Measurements from ENCODE around the gene PPP1R37.

The PPP1R37 gene

DNA sequence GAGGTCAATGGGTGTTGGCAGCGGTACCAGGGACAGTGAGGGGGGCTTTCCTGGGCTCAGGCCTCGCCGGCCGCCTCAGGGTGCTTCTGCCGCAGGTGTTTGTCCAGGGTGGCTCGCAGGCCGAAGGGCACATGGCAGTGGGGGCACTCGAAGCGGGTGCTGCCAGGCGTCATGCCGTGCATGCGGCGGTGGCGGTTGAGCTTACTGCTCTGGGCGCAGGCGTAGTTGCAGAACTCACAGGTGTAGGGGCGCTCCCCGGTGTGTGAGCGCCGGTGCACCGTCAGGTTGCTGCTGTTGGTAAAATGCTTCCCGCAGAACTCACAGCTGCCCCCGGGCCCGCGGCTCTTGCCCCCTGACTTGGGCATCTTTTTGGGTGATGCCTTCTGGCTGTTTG is 21.4 kb upstream of the PPP1R37 start:
- no peak for TF ChIP-seq ZFX (IDR thresholded peaks at IDR 0.05)
- TF ChIP-seq, protein P1, sequence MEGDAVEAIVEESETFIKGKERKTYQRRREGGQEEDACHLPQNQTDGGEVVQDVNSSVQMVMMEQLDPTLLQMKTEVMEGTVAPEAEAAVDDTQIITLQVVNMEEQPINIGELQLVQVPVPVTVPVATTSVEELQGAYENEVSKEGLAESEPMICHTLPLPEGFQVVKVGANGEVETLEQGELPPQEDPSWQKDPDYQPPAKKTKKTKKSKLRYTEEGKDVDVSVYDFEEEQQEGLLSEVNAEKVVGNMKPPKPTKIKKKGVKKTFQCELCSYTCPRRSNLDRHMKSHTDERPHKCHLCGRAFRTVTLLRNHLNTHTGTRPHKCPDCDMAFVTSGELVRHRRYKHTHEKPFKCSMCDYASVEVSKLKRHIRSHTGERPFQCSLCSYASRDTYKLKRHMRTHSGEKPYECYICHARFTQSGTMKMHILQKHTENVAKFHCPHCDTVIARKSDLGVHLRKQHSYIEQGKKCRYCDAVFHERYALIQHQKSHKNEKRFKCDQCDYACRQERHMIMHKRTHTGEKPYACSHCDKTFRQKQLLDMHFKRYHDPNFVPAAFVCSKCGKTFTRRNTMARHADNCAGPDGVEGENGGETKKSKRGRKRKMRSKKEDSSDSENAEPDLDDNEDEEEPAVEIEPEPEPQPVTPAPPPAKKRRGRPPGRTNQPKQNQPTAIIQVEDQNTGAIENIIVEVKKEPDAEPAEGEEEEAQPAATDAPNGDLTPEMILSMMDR (conservative IDR thresholded peaks at IDR 0.05), result no peak
- no peak overlapping the region for H3K27ac ChIP-seq

DNA sequence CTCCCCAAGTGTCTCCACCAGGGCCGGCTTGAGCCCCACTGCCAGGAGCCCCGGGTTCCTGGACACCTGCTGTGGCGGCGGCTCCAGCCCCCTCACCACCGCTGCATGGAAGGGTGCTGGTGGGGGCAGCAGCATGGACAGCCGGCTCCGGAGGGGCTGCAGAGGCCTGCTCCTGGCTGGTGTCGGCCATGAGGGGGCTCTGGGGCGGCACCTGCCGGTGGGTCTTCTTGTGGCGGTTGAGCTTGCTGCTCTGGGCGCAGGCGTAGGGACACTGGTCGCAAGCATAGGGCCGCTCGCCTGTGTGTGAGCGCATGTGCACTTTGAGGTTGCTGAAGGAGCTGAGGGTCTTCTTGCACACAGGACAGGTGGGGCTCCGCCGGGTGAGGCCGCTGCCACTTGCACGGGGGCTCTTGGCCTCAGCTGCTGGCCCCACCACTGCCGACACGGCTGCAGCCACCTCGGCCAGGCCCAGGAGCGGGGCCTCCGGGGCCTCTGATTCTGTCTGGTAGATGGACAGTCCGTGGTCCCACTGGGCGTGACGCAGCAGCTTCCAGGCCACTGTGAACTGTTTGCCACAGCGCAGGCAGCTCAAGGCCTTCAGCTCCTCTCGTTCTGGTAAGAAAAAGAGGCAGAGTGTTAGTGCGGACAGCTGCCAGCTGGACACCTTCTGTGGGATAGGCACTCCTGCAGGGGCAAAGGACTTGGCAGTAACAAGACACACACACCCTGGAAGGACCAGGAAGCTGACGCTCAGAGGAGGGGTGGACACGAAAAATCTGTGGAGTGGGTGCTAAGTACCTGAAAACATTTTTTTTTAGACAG is 20.8 kb upstream of the PPP1R37 start:
- no peak overlapping the region for H3K27ac ChIP-seq
- TF ChIP-seq, protein P1 (conservative IDR thresholded peaks at IDR 0.05), result no peak
- no peak for TF ChIP-seq ZFX (IDR thresholded peaks at IDR 0.05)

DNA sequence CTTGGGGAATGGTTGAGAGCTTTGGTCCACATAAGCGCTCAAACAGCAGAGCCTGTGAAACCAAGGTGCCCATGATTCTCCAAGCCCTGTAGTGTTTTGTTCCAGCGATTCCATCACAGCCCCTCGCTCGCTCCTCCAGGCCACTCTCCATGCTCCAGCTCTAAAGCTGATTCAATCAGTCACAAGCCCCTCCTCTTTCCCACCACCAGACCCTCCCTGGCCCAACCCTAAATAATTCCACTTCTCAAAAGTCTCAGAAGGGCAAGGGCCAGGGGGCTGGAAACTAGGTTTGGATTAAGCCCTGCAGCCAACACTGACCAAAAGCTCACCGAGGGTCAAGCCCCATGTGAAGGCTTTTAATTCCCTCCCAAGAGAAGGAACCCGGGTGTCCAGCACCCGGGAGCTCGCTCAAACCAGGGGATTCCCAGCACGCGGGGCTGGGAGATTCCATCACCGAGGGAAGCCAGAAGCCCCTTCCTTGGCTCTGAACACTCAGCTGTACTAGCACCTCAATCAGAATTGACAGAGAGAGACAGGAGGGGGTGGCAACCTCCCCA is 18.2 kb upstream of the PPP1R37 start:
- TF ChIP-seq, protein P1 (conservative IDR thresholded peaks at IDR 0.05), result no peak
- no peak for TF ChIP-seq ZFX (IDR thresholded peaks at IDR 0.05)

DNA sequence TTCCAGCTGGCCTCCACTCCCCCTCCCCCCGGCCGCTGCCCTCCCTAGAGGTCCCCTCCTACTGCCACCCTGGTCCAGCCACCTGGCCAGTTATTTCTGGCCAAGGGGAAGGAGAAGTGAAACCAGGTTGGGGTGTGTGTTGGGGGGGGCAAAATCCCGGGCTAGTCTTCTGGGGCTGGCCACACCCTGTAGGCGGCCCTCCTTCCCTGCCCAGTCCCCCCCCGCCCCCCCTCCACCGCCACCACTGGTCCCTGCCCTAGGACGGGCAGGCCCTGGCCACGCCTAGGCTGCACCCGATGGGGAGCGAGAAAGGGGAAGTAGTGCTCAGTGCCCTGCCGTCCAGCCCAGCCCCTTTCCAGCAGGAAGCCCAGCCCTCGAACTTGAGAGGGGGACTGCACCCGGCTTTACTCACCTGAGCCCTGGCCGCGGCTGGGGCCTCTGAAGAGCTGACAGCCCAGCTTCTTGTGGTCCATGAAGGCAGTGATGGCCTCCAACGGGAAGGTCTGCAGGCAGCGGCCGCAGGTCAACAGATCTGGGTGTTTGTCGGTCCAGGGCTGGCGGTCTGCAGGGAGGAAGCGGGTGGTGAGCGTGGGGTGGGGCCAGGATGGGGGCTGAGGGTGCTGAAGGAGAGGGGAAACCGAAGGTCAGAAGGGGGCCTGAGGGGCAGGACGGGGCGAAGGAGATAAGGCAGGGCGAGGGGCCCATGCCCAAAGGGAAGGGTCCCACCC is 17.5 kb upstream of the PPP1R37 start:
- TF ChIP-seq ZFX (IDR thresholded peaks at IDR 0.05), result no peak
- TF ChIP-seq, protein P1 (conservative IDR thresholded peaks at IDR 0.05), result no peak
- peak overlapping the region; percentile 93 for H3K27ac ChIP-seq

More for the DNA sequence above, 18.2 kb upstream of the PPP1R37 start:
- peak overlapping the region; percentile 93; the same call in 1 of the 2 replicates for H3K27ac ChIP-seq

DNA sequence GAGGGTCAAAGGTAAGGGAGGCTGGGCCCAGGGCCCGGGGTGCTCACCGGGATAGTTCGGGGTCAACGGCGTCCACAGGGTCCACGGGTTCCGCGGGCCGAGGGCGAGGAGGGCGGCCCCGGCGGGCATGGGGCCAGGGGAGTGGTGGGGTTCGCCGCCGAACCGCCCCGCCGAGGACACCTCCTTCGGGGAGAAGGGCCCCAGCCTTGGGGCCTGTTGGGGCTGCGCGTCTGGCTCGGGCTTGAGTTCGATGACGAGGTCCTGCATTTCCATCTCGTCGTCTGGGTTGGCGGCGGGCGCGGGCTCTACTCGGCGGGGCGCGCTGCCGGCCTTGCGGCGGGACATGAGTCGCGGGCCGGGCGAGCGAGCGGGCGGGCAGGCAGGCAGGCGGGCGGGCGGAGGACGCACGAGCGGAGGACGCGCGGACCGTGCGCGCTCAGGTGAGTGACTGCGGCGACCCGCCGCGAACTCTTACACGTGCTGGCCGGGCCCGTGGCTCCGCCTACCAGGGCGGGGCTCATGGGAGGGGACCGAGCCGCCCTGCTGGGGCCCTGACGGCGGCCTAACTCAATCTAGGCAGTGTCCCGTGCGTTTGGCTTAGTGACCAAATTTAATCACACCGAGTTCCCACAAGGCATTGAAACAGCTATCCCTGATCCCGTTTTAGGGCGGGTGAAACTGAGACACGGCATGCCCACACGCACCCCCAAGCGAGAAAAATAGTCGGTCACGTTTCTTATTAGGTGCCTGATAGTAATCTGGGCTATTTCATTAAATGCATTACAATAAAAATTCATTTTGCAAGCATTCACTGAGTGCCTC is 16.7 kb upstream of the PPP1R37 start, which contains the start of gene ZNF296:
Gene ZNF296 (minus strand): TSS at position 450 of the 822 bp plus-strand sequence. CDS start 105 bp downstream, at position 345.
- TF ChIP-seq, protein P1 (conservative IDR thresholded peaks at IDR 0.05), result no peak
- TF ChIP-seq ZFX (IDR thresholded peaks at IDR 0.05), result peak; percentile 48; the same call in 1 of the 2 replicates
- H3K27ac ChIP-seq, result peak within 1 kb of the TSS; percentile 93

DNA sequence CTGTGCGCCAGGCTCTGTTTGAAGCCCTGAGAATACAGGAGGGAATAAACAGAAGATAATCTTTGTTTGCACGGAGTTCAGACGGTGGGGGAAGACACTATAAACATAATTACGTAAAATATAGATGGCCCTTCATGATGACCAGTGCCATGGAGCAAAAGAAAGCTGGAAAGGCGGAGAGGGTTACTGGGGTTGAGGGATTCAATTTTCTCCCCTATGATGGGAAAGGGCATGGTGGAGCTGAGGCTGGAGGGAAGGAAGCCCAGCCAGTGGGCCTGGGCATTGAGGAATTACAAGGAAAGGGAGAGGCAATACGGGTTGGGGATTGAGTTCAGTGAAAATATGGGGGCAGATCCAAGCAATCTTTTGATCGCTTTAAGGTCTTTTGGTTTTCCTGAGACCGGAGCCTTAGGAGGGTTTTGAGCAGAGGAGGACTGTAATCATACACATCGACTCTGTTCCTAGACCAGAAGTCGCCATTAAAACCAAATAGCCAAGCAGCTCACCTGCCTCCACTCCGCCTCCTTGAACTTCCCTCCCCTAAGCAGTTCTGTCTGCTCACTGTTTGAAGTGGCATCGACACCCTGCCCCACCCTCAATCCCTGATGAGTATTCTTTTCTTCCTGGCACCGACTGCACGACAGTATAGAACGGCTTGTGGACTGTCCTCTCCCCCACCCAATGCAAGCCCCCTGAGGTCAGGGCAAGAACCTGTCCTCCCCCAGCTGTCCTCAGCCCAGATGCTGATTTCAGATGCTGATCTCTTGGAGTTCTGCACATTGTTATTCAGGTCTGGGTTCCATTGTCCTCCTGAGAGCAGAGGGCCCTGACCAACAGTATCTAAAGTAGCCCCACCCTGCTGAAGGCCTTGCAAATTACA is 15.9 kb upstream of the PPP1R37 start:
- TF ChIP-seq, protein P1 (conservative IDR thresholded peaks at IDR 0.05), result no peak
- TF ChIP-seq ZFX (IDR thresholded peaks at IDR 0.05), result no peak
- peak overlapping the region; percentile 93 for H3K27ac ChIP-seq

Data from C4-2B (cell line).